Ascending aorta (tissue), 2 donors: Measurements from ENCODE around the gene GDF10. TPM values are rescaled to one million over a fixed set of nuclear protein-coding genes. Genes with fewer than 3 reads are reported as not detected.

ENCODE experiments used
- DNase-seq, 2 donors: peaks; one replicate each; pipeline ENCODE4 v3.0.0-alpha.2; 2019; ENCODE audit warnings: low spot score in 2 of 2
- H3K27ac ChIP-seq, 2 donors: fragments of 200-600 bp; sonication (generic); one replicate each; pipeline ENCODE4 v1.5.1; 2016 to 2017; ENCODE audit warnings: mild to moderate bottlenecking in 1 of 2
- H3K27me3 ChIP-seq: fragments of 200-600 bp; sonication (generic); one replicate; pipeline ENCODE4 v1.5.1; 2017
- H3K36me3 ChIP-seq, 2 donors: fragments of 200-600 bp; sonication (generic); one replicate each; pipeline ENCODE4 v1.5.1; 2016
- H3K4me1 ChIP-seq, 2 donors: fragments of 200-600 bp; sonication (generic); one replicate each; pipeline ENCODE4 v1.5.1; 2016 to 2017; ENCODE audit warnings: mild to moderate bottlenecking in 1 of 2
- H3K4me3 ChIP-seq, 2 donors: fragments of 200-600 bp; sonication (generic); one replicate each; pipeline ENCODE4 v1.5.1; 2016 to 2017; ENCODE audit warnings: mild to moderate bottlenecking in 1 of 2
- H3K9me3 ChIP-seq, 2 donors: fragments of 200-600 bp; sonication (generic); one replicate each; pipeline ENCODE4 v1.5.1; 2016
- CTCF ChIP-seq, 3 experiments: fragments of 200-600 bp in 2 of 3; fragments of 450-650 bp in 1 of 3; sonication (generic) in 2 of 3; IDR thresholded peaks; one replicate each; pipeline ENCODE4 v1.5.1; 2016 to 2019; ENCODE audit warnings: antibody characterized with exemption in 3 of 3, mild to moderate bottlenecking in 1 of 3, moderate library complexity in 1 of 3
- intact Hi-C: fragments of 100-400 bp; cut with DNase I; formaldehyde crosslinking; loops from one replicate; pipeline ENCODE4 v1.15.1; 2023
- total RNA-seq: library from RNA; depleted of rRNA; stranded (reverse); fragments of >200 nt; gene quantifications from one replicate; pipeline ENCODE4 v1.1.0, GENCODE V29; 2016

GDF10 gene
- total RNA-seq, 1 donor from 2014 or later: 1.2 TPM

- no peaks in the 10 kb centered on the region for H3K4me1 ChIP-seq
- intact Hi-C loops: no loop called here
- no peak overlapping the region for H3K4me3 ChIP-seq
- no peaks in the 10 kb centered on the region for H3K27me3 ChIP-seq
- no peaks in the 10 kb centered on the region for H3K36me3 ChIP-seq
- no peak for TF ChIP-seq CTCF (IDR thresholded peaks at IDR 0.05)
- no peak overlapping the region for H3K27ac ChIP-seq
- DNase-seq: peak in 1 of 2 donors; percentile 22
- no peaks in the 10 kb centered on the region for H3K9me3 ChIP-seq
These were observed 35.9 kb downstream of the GDF10 start for GRCh38 chr10:47335906-47336305.

GRCh38 chr10:47336387-47337134 lies 36.6 kb downstream of the GDF10 start:
- Histone ChIP-seq H3K9me3 (no peaks in the 10 kb centered on the region), H3K27me3 (no peaks in the 10 kb centered on the region), H3K4me3 (no peak overlapping the region), H3K36me3 (no peaks in the 10 kb centered on the region), H3K27ac (no peak overlapping the region), H3K4me1 (no peaks in the 10 kb centered on the region)
- TF ChIP-seq CTCF (IDR thresholded peaks at IDR 0.05): no peak
- intact Hi-C loops: no loop called here
- DNase-seq: peak in 1 of 2 donors; percentile 40

GRCh38 chr10:47337310-47337709 lies 37.3 kb downstream of the GDF10 start:
- intact Hi-C loops: no loop called here
- Histone ChIP-seq H3K27ac (no peak overlapping the region), H3K36me3 (no peaks in the 10 kb centered on the region), H3K27me3 (no peaks in the 10 kb centered on the region), H3K4me1 (no peaks in the 10 kb centered on the region), H3K4me3 (no peak overlapping the region), H3K9me3 (no peaks in the 10 kb centered on the region)
- peak in 1 of 2 donors; percentile 4 for DNase-seq
- no peak for TF ChIP-seq CTCF (IDR thresholded peaks at IDR 0.05)

- Histone ChIP-seq H3K27ac (no peak overlapping the region), H3K4me3 (no peak overlapping the region), H3K4me1 (no peaks in the 10 kb centered on the region), H3K36me3 (no peaks in the 10 kb centered on the region), H3K9me3 (no peaks in the 10 kb centered on the region), H3K27me3 (no peaks in the 10 kb centered on the region)
- no peak for TF ChIP-seq CTCF (IDR thresholded peaks at IDR 0.05)
- DNase-seq: no peak
- intact Hi-C loops: no loop called here
These were observed 39.3 kb downstream of the GDF10 start for GRCh38 chr10:47339186-47339735.

- TF ChIP-seq CTCF (IDR thresholded peaks at IDR 0.05): no peak
- no peaks in the 10 kb centered on the region for H3K27me3 ChIP-seq
- H3K4me3 ChIP-seq: no peak overlapping the region
- H3K36me3 ChIP-seq: no peaks in the 10 kb centered on the region
- no peak overlapping the region for H3K27ac ChIP-seq
- H3K9me3 ChIP-seq: no peaks in the 10 kb centered on the region
- intact Hi-C loops: loop anchor here (1.0 kb wide), 1 partner anchor 316 kb away; no protein-coding TSS in a partner anchor
- no peaks in the 10 kb centered on the region for H3K4me1 ChIP-seq
- no peak for DNase-seq
These were observed 40.0 kb downstream of the GDF10 start for GRCh38 chr10:47339759-47340607.
